H1 (cell line): ENCODE results near the gene TEK. TPM values are rescaled to one million over a fixed set of nuclear protein-coding genes. Genes with fewer than 3 reads are reported as not detected.

Experiments
- CTCF ChIA-PET: fragments of 300-600 bp; sonication (Branson Sonifier 250); formaldehyde crosslinking; loops from one replicate; lab custom pipeline; 2021; ENCODE audit not compliant: partially characterized antibody; lab: Charles Lee
- POLR2A ChIA-PET: fragments of 300-600 bp; sonication (Branson Sonifier 250); formaldehyde crosslinking; loops from one replicate; lab custom pipeline; 2021; ENCODE audit warnings: inconsistent platforms; ENCODE audit not compliant: partially characterized antibody; lab: Charles Lee
- DNase-seq, 2 experiments: peaks; one replicate each; pipeline versions ENCODE4 v3.0.0 to v3.0.0-alpha.2; 2010 to 2022; ENCODE audit warnings: low spot score in 2 of 2, low read depth in 1 of 2, mixed read lengths in 1 of 2
- FAIRE-seq: peaks from 2 replicates; lab custom pipeline; 2011; peaks lifted over from hg19 to GRCh38; lab: Jason Lieb, UNC
- H2AFZ ChIP-seq: 2 replicates; pipeline ENCODE4 v1.8.1; 2012; ENCODE audit warnings: low read length, inconsistent platforms
- H2AK5ac ChIP-seq: 2 replicates; pipeline ENCODE4 v1.6.1; 2013; ENCODE audit warnings: low read depth, low read length
- H2BK120ac ChIP-seq: replicated peaks from 2 replicates; pipeline ENCODE3; 2013; ENCODE audit warnings: low read depth, low read length, inconsistent platforms
- H2BK12ac ChIP-seq: 2 replicates; pipeline ENCODE4 v1.6.1; 2013; ENCODE audit warnings: low read depth, low read length
- H2BK15ac ChIP-seq: 2 replicates; pipeline ENCODE4 v1.6.1; 2013; ENCODE audit warnings: low read length
- H2BK20ac ChIP-seq: 2 replicates; pipeline ENCODE4 v1.6.1; 2013; ENCODE audit warnings: low read length
- H2BK5ac ChIP-seq: 2 replicates; pipeline ENCODE4 v1.6.1; 2013; ENCODE audit warnings: low read depth, low read length
- H3K14ac ChIP-seq: 2 replicates; pipeline ENCODE4 v1.6.1; 2013; ENCODE audit warnings: inconsistent platforms; ENCODE audit not compliant: insufficient read length
- H3K18ac ChIP-seq: 2 replicates; pipeline ENCODE4 v1.6.1; 2013; ENCODE audit warnings: low read length; ENCODE audit errors: extremely low read depth
- H3K23ac ChIP-seq: 2 replicates; pipeline ENCODE4 v1.6.1; 2013; ENCODE audit warnings: inconsistent platforms; ENCODE audit not compliant: insufficient read length
- H3K23me2 ChIP-seq: 2 replicates; pipeline ENCODE4 v1.6.1; 2013; ENCODE audit warnings: low read depth, low read length
- H3K27ac ChIP-seq: 2 replicates; pipeline ENCODE4 v1.6.1; 2011; ENCODE audit warnings: low read depth, low read length, inconsistent platforms
- H3K27me3 ChIP-seq, 4 experiments: replicated peaks in 1 of 4; 1 replicate in 1 of 4; 2 replicates in 3 of 4; pipeline versions ENCODE4 v1.6.1 to v1.8.1; 2011 to 2013; ENCODE audit warnings: low read length in 3 of 4, mild to moderate bottlenecking in 3 of 4, inconsistent platforms in 2 of 4, mixed read lengths in 2 of 4, moderate library complexity in 1 of 4; ENCODE audit not compliant: control insufficient read depth in 3 of 4, insufficient read depth in 3 of 4; ENCODE audit errors: extremely low read depth in 1 of 4
- H3K36me3 ChIP-seq, 4 experiments: 2 replicates each; pipeline versions ENCODE4 v1.6.1 to v1.8.1; 2011 to 2013; ENCODE audit warnings: mild to moderate bottlenecking in 4 of 4, low read length in 3 of 4, moderate library complexity in 2 of 4, control low read depth in 1 of 4, inconsistent platforms in 1 of 4; ENCODE audit not compliant: insufficient read depth in 4 of 4, control insufficient read depth in 2 of 4
- H3K4ac ChIP-seq: replicated peaks from 2 replicates; pipeline ENCODE3; 2013; ENCODE audit warnings: low read length, low read depth, mixed read lengths, inconsistent platforms; ENCODE audit not compliant: insufficient read length
- H3K4me1 ChIP-seq, 4 experiments: replicated peaks in 1 of 4; 1 replicate in 1 of 4; 2 replicates in 3 of 4; pipeline versions ENCODE4 v1.6.1 to v1.8.1; 2011 to 2013; ENCODE audit warnings: low read length in 3 of 4, inconsistent platforms in 2 of 4, mixed read lengths in 1 of 4; ENCODE audit not compliant: insufficient read depth in 4 of 4, control insufficient read depth in 3 of 4
- H3K4me2 ChIP-seq, 2 experiments: 2 replicates each; pipeline versions ENCODE4 v1.6.1 to v1.8.1; 2011 to 2013; ENCODE audit warnings: low read depth in 2 of 2, low read length in 2 of 2, control low read depth in 1 of 2, inconsistent platforms in 1 of 2, mild to moderate bottlenecking in 1 of 2; ENCODE audit not compliant: insufficient read depth in 1 of 2
- H3K4me3 ChIP-seq, 4 experiments: fragments of 200-600, 300-600 bp in 1 of 4; sonication (generic), shearing (Covaris generic), sonication (Bioruptor Twin) in 1 of 4; 2 replicates each; pipeline versions ENCODE4 v1.5.1 to v1.8.1; 2011 to 2016; ENCODE audit warnings: low read length in 4 of 4, low read depth in 3 of 4, control low read depth in 2 of 4, inconsistent platforms in 2 of 4, mild to moderate bottlenecking in 2 of 4, mixed read lengths in 1 of 4, moderate library complexity in 1 of 4; ENCODE audit not compliant: insufficient read depth in 2 of 4; ENCODE audit errors: extremely low read depth in 1 of 4
- H3K56ac ChIP-seq: replicated peaks from 2 replicates; pipeline ENCODE3; 2013; ENCODE audit warnings: low read depth, mild to moderate bottlenecking, mixed read lengths, low read length, inconsistent platforms; ENCODE audit not compliant: insufficient read length
- H3K79me1 ChIP-seq: 2 replicates; pipeline ENCODE4 v1.6.1; 2013; ENCODE audit warnings: low read depth, low read length, control low read depth
- H3K79me2 ChIP-seq, 2 experiments: 2 replicates each; pipeline versions ENCODE4 v1.6.1 to v1.8.1; 2012 to 2013; ENCODE audit warnings: low read length in 2 of 2, mild to moderate bottlenecking in 2 of 2, inconsistent platforms in 1 of 2; ENCODE audit not compliant: insufficient read depth in 2 of 2, control insufficient read depth in 1 of 2
- H3K9ac ChIP-seq, 4 experiments: replicated peaks in 1 of 4; 1 replicate in 1 of 4; 2 replicates in 3 of 4; pipeline versions ENCODE4 v1.6.1 to v1.8.1; 2011 to 2013; ENCODE audit warnings: low read depth in 3 of 4, low read length in 3 of 4, control low read depth in 2 of 4, mild to moderate bottlenecking in 2 of 4, moderate library complexity in 2 of 4, inconsistent platforms in 1 of 4; ENCODE audit errors: extremely low read depth in 1 of 4
- H3K9me3 ChIP-seq, 2 experiments: 2 replicates each; pipeline versions ENCODE4 v1.6.1 to v1.8.1; 2012 to 2013; ENCODE audit warnings: mild to moderate bottlenecking in 2 of 2, moderate library complexity in 2 of 2, control low read depth in 1 of 2, inconsistent platforms in 1 of 2, low read depth in 1 of 2, low read length in 1 of 2, mixed read lengths in 1 of 2; ENCODE audit not compliant: insufficient read depth in 2 of 2
- H4K20me1 ChIP-seq, 2 experiments: replicated peaks in 1 of 2; 2 replicates each; pipeline versions ENCODE3 to v1.8.1; 2011 to 2013; ENCODE audit warnings: inconsistent platforms in 2 of 2, low read length in 2 of 2, mild to moderate bottlenecking in 1 of 2; ENCODE audit not compliant: insufficient read depth in 2 of 2, control insufficient read depth in 1 of 2
- H4K5ac ChIP-seq: 2 replicates; pipeline ENCODE4 v1.6.1; 2013; ENCODE audit warnings: low read length, low read depth, mixed read lengths, inconsistent platforms; ENCODE audit not compliant: insufficient read length
- H4K8ac ChIP-seq: 2 replicates; pipeline ENCODE4 v1.8.0; 2013; ENCODE audit warnings: mild to moderate bottlenecking, moderate library complexity, low read length, inconsistent platforms; ENCODE audit not compliant: insufficient read depth; ENCODE audit errors: extremely low read depth
- H4K91ac ChIP-seq: replicated peaks from 2 replicates; pipeline ENCODE3; 2013; ENCODE audit warnings: low read length, mixed read lengths, inconsistent platforms; ENCODE audit not compliant: insufficient read length
- CREB1 ChIP-seq: IDR thresholded peaks from 2 replicates; pipeline ENCODE4 v1.6.1; 2012; ENCODE audit warnings: inconsistent platforms
- EZH2 ChIP-seq: fragments of 200-600 bp; sonication (generic); IDR thresholded peaks from 2 replicates; pipeline ENCODE4 v1.7.1; 2012; ENCODE audit warnings: low read depth, mild to moderate bottlenecking, moderate library complexity, low read length, inconsistent platforms; ENCODE audit not compliant: severe bottlenecking
- HDAC2 ChIP-seq, 2 experiments: fragments of 300-600 bp in 1 of 2; sonication (generic) in 1 of 2; IDR thresholded peaks; 2 replicates each; pipeline ENCODE4 v1.6.1; 2011 to 2012; ENCODE audit warnings: low read depth in 2 of 2, low read length in 2 of 2, mild to moderate bottlenecking in 2 of 2, moderate library complexity in 2 of 2, borderline replicate concordance in 1 of 2, inconsistent platforms in 1 of 2
- KDM1A ChIP-seq: fragments of 200-600, 300-600 bp; sonication (generic); IDR thresholded peaks from 2 replicates; pipeline ENCODE4 v1.7.1; 2016; ENCODE audit warnings: mild to moderate bottlenecking, low read length, borderline replicate concordance
- KDM4A ChIP-seq: IDR thresholded peaks from one replicate; pipeline ENCODE4 v1.7.1; 2012; ENCODE audit warnings: low read depth, mild to moderate bottlenecking, moderate library complexity, low read length, inconsistent platforms; ENCODE audit not compliant: severe bottlenecking
- PHF8 ChIP-seq: fragments of 200-600 bp; sonication (generic); conservative IDR thresholded peaks from 2 replicates; pipeline ENCODE4 v1.7.1; 2012; ENCODE audit warnings: low read depth, mild to moderate bottlenecking, inconsistent platforms, low read length, moderate library complexity
- RAD21 ChIP-seq, 2 experiments: IDR thresholded peaks in 1 of 2; conservative IDR thresholded peaks in 1 of 2; 2 replicates each; pipeline ENCODE4 v1.6.1; 2011; ENCODE audit warnings: low read depth in 2 of 2, low read length in 2 of 2, improper control_type of control experiment in 1 of 2, inconsistent platforms in 1 of 2, mild to moderate bottlenecking in 1 of 2, moderate library complexity in 1 of 2
- TEAD4 ChIP-seq: IDR thresholded peaks from 2 replicates; pipeline ENCODE4 v1.6.1; 2012; ENCODE audit warnings: low read depth, low read length, inconsistent platforms, mixed read lengths
- WGBS, 2 experiments: shearing (Covaris generic) in 1 of 2; methylation state at CpG; one replicate each; pipeline versions ENCODE4 v1.1.6 to v1.1.7; 2013 to 2015; ENCODE audit warnings: low lambda C conversion rate in 2 of 2, mixed read lengths in 2 of 2, inconsistent platforms in 1 of 2, low coverage in 1 of 2, missing lambda C conversion rate in 1 of 2; ENCODE audit not compliant: insufficient replicate concordance in 2 of 2, insufficient coverage in 1 of 2, insufficient read length in 1 of 2; ENCODE audit errors: extremely low coverage in 1 of 2, missing lambda C conversion rate in 1 of 2; 5-methylcytosine and 5-hydroxymethylcytosine counted together
- polyA plus RNA-seq, 7 experiments: library from polyadenylated mRNA; depleted of rRNA in 3 of 7; stranded (reverse) in 5 of 7; unstranded in 2 of 7; fragments of >200 nt in 5 of 7; fragments of 200-250 nt in 2 of 7; gene quantifications; 1 replicate in 5 of 7; 2 replicates in 1 of 7; 4 replicates in 1 of 7; pipeline versions ENCODE4 v1.2.1 to v1.2.3, GENCODE V29; 2011 to 2013; ENCODE audit warnings: missing spikeins in 2 of 7, mixed read lengths in 2 of 7
- total RNA-seq: library from RNA; stranded (reverse); fragmentation: NEBNext Ultra II Directional; extraction: Animal tissue kit (Norgen Biotek cat#: 25700); gene quantifications from 2 replicates; pipeline ENCODE4 v1.2.1, GENCODE V29; 2021

The TEK gene
- total and polyA plus RNA-seq, 2 of the 8 experiments (the other 6 are each of a cell fraction or from before 2014, with no cell fraction given): 11.0 to 35.8 TPM

GRCh38 chr9:27089706-27090105 is 19.3 kb upstream of the TEK start:
- H3K9ac ChIP-seq: no peak overlapping the region
- no peak overlapping the region for H3K27ac ChIP-seq
- no peaks in the 10 kb centered on the region for H3K4me1 ChIP-seq
- H3K14ac ChIP-seq: no peak overlapping the region
- no peak overlapping the region for H2BK120ac ChIP-seq
- peaks cover 0 to 7% of the 10 kb centered on the region in 2 experiments; a peak in 1 of 4 replicates for H3K9me3 ChIP-seq
- CTCF ChIA-PET: no interaction called here
- DNase-seq (no peak), FAIRE-seq (no peak)
- WGBS, 2 experiments: 88% methylated on average over 4 of the region's 4 CpGs; no CpG with 5 or more reads in 1 of the 2 experiments
- no peak overlapping the region for H2BK12ac ChIP-seq
- no peak overlapping the region for H3K4ac ChIP-seq
- no peak overlapping the region for H3K56ac ChIP-seq
- no peaks in the 10 kb centered on the region for H3K79me2 ChIP-seq
- no peak overlapping the region for H2BK5ac ChIP-seq
- H3K36me3 ChIP-seq: no peaks in the 10 kb centered on the region
- POLR2A ChIA-PET: no interaction called here
- no peak overlapping the region for H4K5ac ChIP-seq
- H3K4me2 ChIP-seq: no peak overlapping the region
- no peak overlapping the region for H3K4me3 ChIP-seq
- H2BK20ac ChIP-seq: no peak overlapping the region
- H3K27me3 ChIP-seq: no peaks in the 10 kb centered on the region
- H3K79me1 ChIP-seq: no peaks in the 10 kb centered on the region
- H2AFZ ChIP-seq: no peak overlapping the region
- H3K23me2 ChIP-seq: no peaks in the 10 kb centered on the region
- H4K91ac ChIP-seq: no peak overlapping the region
- H4K8ac ChIP-seq: no peak overlapping the region
- H2AK5ac ChIP-seq: no peak overlapping the region
- H4K20me1 ChIP-seq: no peaks in the 10 kb centered on the region
- H3K23ac ChIP-seq: no peak overlapping the region
- no peak overlapping the region for H3K18ac ChIP-seq
- no peak overlapping the region for H2BK15ac ChIP-seq
- no peak for TF ChIP-seq RAD21 (IDR thresholded peaks at IDR 0.05 in 1 of 2, conservative IDR thresholded peaks at IDR 0.05 in 1 of 2; ENCODE audit: low read depth in 2 of 2, low read length in 2 of 2)
- TF ChIP-seq TEAD4: no peak
- no peak for TF ChIP-seq EZH2
- no peak for TF ChIP-seq KDM1A
- TF ChIP-seq PHF8: no peak
- TF ChIP-seq HDAC2 (IDR thresholded peaks at IDR 0.05; ENCODE audit: borderline replicate concordance in 1 of 2, low read depth in 2 of 2, low read length in 2 of 2): no peak
- TF ChIP-seq CREB1: no peak
- no peak for TF ChIP-seq KDM4A
